ENCODE data around the gene FIS1. TPM values are rescaled to one million over a fixed set of nuclear protein-coding genes. Genes with fewer than 3 reads are reported as not detected.

The FIS1 gene
- polyA plus RNA-seq, 3 donors = 177 to 416 (median 341) TPM

DNA sequence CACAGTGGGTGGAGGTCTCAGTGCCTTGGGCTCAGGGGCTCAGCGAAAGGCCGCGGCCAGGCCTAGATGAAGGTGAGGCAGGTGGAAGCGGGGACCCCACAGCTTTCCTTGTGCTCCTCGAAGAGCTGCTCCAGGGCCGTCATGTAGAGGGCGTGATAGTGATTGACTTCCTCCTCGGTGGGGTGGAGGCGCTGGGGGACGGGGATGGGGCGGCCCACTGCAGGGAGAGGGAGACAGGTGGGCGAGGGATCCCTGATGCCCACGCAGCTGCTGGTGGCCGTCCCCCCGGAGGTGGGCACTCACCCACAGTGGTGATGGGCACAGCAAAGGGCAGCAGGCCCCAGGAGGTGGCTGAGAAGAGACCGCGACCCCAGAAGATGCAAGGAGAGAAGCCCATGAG is 49.0 kb downstream of the FIS1 start:
- 81 to 86% (median 84%) methylated on average over 17 of the region's 17 CpGs for WGBS, 3 donors
- no peak overlapping the region for H3K27ac ChIP-seq (ENCODE audit: low read depth, low read length)

Other genes with a start within 250 kb of the FIS1 start
- gene MUC17, start 225.0 kb downstream of the FIS1 start, polyA plus RNA-seq = under 1 TPM; under 0.01 TPM
- gene TRIM56, start 159.6 kb downstream of the FIS1 start, polyA plus RNA-seq = 10 to 100 TPM in 2 of 3 donors, 1 to 10 TPM in 1; 6.7 to 23.1 (median 10.2) TPM
- gene SERPINE1, start 118.0 kb downstream of the FIS1 start, polyA plus RNA-seq = 100 to 1,000 TPM in 1 of 3 donors, 10 to 100 TPM in 2; 17.2 to 110 (median 29.5) TPM
- gene AP1S1, start 90.6 kb downstream of the FIS1 start, polyA plus RNA-seq = 10 to 100 TPM; 25.2 to 42.6 (median 32.5) TPM
- 1 to 10 TPM in 1 of 3 donors, under 1 TPM in 1, not detected in 1; 0.22 to 8.6 TPM for gene VGF, start 79.5 kb downstream of the FIS1 start, polyA plus RNA-seq
- gene NAT16, start 64.8 kb downstream of the FIS1 start, polyA plus RNA-seq = under 1 TPM in 1 of 3 donors, not detected in 2; 0.35 TPM
- not detected for gene MOGAT3, start 44.0 kb downstream of the FIS1 start, polyA plus RNA-seq
- 10 to 100 TPM; 34.0 to 49.1 (median 48.6) TPM for gene PLOD3, start 27.5 kb downstream of the FIS1 start, polyA plus RNA-seq
- 100 to 1,000 TPM in 2 of 3 donors, 10 to 100 TPM in 1; 51.5 to 140 (median 100) TPM for gene ZNHIT1, start 26.9 kb downstream of the FIS1 start, polyA plus RNA-seq
- 10 to 100 TPM in 2 of 3 donors, 1 to 10 TPM in 1; 6.1 to 29.1 (median 22.9) TPM for gene CLDN15, start 7.3 kb downstream of the FIS1 start, polyA plus RNA-seq
- gene IFT22, start 76.7 kb upstream of the FIS1 start, polyA plus RNA-seq = 10 to 100 TPM; 12.6 to 23.3 (median 14.2) TPM
- gene COL26A1, start 117.8 kb upstream of the FIS1 start, polyA plus RNA-seq = 1 to 10 TPM in 1 of 3 donors, under 1 TPM in 2; 0.01 to 1.1 (median 0.11) TPM

All from adipose tissue (tissue), 3 donors.